K562 (cell line): ENCODE measurements around the gene GTPBP2. TPM values are rescaled to one million over a fixed set of nuclear protein-coding genes. Genes with fewer than 3 reads are reported as not detected.

Experiments
- ARNT ChIP-seq, 2 experiments: fragments of 450-650 bp; IDR thresholded peaks; 2 replicates each; pipeline ENCODE4 v1.6.1; 2016; ENCODE audit warnings: mild to moderate bottlenecking in 1 of 2
- CBFB ChIP-seq: sonication (generic); formaldehyde crosslinking; IDR thresholded peaks from 2 replicates; pipeline ENCODE4 v1.4.0; 2020; ENCODE audit warnings: mild to moderate bottlenecking, missing genetic modification reagents
- COPS2 ChIP-seq: fragments of 450-650 bp; conservative IDR thresholded peaks from 2 replicates; pipeline ENCODE4 v1.6.1; 2016; ENCODE audit warnings: mild to moderate bottlenecking, moderate library complexity
- DIDO1 ChIP-seq: fragments of 450-650 bp; IDR thresholded peaks from 2 replicates; pipeline ENCODE4 v1.6.1; 2016; ENCODE audit warnings: low read depth, missing biosample characterization, missing genetic modification characterization
- ESRRA ChIP-seq: fragments of 450-650 bp; IDR thresholded peaks from 2 replicates; pipeline ENCODE4 v1.6.1; 2014; ENCODE audit warnings: low read depth, mild to moderate bottlenecking, moderate library complexity, borderline replicate concordance
- EZH2 ChIP-seq: IDR thresholded peaks from 2 replicates; pipeline ENCODE4 v1.6.1; 2012; ENCODE audit warnings: low read depth, mild to moderate bottlenecking, inconsistent platforms, low read length, borderline replicate concordance
- GABPA ChIP-seq: fragments of 200-800 bp; sonication (Bioruptor generic); conservative IDR thresholded peaks from 2 replicates; pipeline ENCODE4 v1.6.1; 2016; ENCODE audit warnings: low read depth, missing genetic modification characterization, missing compliant biosample characterization
- MCM5 ChIP-seq: fragments of 450-650 bp; IDR thresholded peaks from 2 replicates; pipeline ENCODE4 v1.6.1; 2016; ENCODE audit warnings: low read depth
- NFRKB ChIP-seq: fragments of 450-650 bp; IDR thresholded peaks from 2 replicates; pipeline ENCODE4 v1.6.1; 2016; ENCODE audit warnings: low read depth
- PTRF ChIP-seq: fragments of 450-650 bp; IDR thresholded peaks from 2 replicates; pipeline ENCODE4 v1.6.1; 2016; ENCODE audit warnings: mild to moderate bottlenecking, missing genetic modification characterization, missing compliant biosample characterization
- PURB ChIP-seq: sonication (generic); formaldehyde crosslinking; IDR thresholded peaks from 2 replicates; pipeline ENCODE4 v1.9.0; 2021; ENCODE audit warnings: low read depth, mild to moderate bottlenecking, missing genetic modification reagents
- TAF15 ChIP-seq: fragments of 200-400 bp; formaldehyde crosslinking; IDR thresholded peaks from 2 replicates; pipeline ENCODE4 v1.6.1; 2017; ENCODE audit warnings: mild to moderate bottlenecking, low read depth, low read length, moderate library complexity
- TBL1XR1 ChIP-seq, 2 experiments: IDR thresholded peaks; 2 replicates each; pipeline ENCODE4 v1.6.1; 2012; ENCODE audit warnings: improper control_type of control experiment in 2 of 2, low read length in 2 of 2, mild to moderate bottlenecking in 1 of 2
- ZKSCAN8 ChIP-seq: fragments of 200-800 bp; sonication (Bioruptor generic); IDR thresholded peaks from 2 replicates; pipeline ENCODE4 v1.6.1; 2016; ENCODE audit warnings: missing genetic modification characterization, missing compliant biosample characterization
- polyA plus RNA-seq, 8 experiments: library from polyadenylated mRNA; depleted of rRNA in 4 of 8; stranded (reverse) in 5 of 8; unstranded in 3 of 8; fragments of >200 nt; fragmentation: Nextera tagmentation in 2 of 8; fragmentation: Illumina TruSeq in 1 of 8; extraction: Ambion mirVana in 2 of 8; extraction: Trizol in 1 of 8; gene quantifications; 2 replicates each; pipeline versions ENCODE4 v1.2.1 to v1.2.3, GENCODE V29; 2011 to 2014; ENCODE audit warnings: inconsistent platforms in 1 of 8, missing spikeins in 1 of 8
- total RNA-seq, 7 experiments: library from RNA; depleted of rRNA in 6 of 7; stranded (reverse); fragments of >200 nt in 6 of 7; fragmentation: Illumina TruSeq in 2 of 7; extraction: Trizol in 2 of 7; gene quantifications; 2 replicates each; pipeline versions ENCODE4 v1.2.1 to v1.2.3, GENCODE V29; 2011 to 2021; ENCODE audit warnings: low replicate concordance in 1 of 7
- TF ChIP-seq, protein P1 (sequence below): fragments of 200-600 bp; sonication (generic); IDR thresholded peaks from one replicate; pipeline ENCODE4 v1.6.1; 2012; ENCODE audit warnings: mild to moderate bottlenecking, low read depth, low read length, inconsistent platforms

GTPBP2 gene
- total and polyA plus RNA-seq, 9 of the 15 experiments (the other 6 are each of a cell fraction or from before 2014, with no cell fraction given): 48.4 to 196 (median 111) TPM

DNA sequence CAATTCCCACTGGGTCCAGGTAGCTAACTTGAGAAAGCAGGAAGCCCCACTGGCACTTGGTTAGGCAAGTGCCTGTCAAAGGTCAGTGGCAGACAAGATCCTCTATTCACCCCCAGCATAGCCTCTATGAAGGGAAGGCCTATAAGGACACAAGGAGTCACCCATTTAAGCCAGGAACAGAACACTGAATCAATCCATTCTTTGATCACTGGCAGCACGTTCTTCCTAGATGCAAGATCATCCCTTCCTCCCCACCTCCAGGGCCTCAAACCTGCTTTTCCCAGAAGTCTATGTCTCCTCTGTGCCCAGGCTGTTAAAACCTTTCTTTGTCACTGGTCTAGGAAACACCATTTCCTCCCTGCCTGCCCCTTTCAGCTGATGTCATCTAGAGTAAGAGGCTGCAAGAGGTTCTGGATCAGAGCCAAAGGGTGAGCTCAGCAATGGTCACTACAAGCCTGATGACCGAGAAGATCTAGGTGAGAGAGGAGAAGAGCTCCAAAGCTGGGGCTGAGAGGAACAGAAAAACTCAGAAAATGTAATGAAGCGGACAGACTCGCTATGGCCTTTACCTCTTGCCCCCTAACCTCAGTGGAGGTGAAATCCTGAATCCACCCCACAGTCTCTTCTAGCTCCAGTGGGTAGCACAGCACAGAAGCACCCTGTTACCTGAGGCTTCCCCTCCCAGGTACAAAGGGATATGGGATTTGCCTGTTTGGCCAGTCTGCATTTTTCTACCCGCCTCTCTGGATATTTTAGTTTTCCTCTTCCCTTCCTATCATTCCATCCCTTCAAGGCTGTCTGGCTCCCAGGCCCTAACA lies 1.8 kb downstream of the GTPBP2 start (continued):
- peak; percentile 78 for TF ChIP-seq ZKSCAN8
- TF ChIP-seq CBFB (CRISPR knock-in tag): 0 out of 2 replicates have a peak, but pooled peaks have one; percentile 25
- no peak for TF ChIP-seq PURB (CRISPR knock-in tag)
- TF ChIP-seq EZH2: no peak
- peak; percentile 100 for TF ChIP-seq NFRKB
- TF ChIP-seq, protein P1, sequence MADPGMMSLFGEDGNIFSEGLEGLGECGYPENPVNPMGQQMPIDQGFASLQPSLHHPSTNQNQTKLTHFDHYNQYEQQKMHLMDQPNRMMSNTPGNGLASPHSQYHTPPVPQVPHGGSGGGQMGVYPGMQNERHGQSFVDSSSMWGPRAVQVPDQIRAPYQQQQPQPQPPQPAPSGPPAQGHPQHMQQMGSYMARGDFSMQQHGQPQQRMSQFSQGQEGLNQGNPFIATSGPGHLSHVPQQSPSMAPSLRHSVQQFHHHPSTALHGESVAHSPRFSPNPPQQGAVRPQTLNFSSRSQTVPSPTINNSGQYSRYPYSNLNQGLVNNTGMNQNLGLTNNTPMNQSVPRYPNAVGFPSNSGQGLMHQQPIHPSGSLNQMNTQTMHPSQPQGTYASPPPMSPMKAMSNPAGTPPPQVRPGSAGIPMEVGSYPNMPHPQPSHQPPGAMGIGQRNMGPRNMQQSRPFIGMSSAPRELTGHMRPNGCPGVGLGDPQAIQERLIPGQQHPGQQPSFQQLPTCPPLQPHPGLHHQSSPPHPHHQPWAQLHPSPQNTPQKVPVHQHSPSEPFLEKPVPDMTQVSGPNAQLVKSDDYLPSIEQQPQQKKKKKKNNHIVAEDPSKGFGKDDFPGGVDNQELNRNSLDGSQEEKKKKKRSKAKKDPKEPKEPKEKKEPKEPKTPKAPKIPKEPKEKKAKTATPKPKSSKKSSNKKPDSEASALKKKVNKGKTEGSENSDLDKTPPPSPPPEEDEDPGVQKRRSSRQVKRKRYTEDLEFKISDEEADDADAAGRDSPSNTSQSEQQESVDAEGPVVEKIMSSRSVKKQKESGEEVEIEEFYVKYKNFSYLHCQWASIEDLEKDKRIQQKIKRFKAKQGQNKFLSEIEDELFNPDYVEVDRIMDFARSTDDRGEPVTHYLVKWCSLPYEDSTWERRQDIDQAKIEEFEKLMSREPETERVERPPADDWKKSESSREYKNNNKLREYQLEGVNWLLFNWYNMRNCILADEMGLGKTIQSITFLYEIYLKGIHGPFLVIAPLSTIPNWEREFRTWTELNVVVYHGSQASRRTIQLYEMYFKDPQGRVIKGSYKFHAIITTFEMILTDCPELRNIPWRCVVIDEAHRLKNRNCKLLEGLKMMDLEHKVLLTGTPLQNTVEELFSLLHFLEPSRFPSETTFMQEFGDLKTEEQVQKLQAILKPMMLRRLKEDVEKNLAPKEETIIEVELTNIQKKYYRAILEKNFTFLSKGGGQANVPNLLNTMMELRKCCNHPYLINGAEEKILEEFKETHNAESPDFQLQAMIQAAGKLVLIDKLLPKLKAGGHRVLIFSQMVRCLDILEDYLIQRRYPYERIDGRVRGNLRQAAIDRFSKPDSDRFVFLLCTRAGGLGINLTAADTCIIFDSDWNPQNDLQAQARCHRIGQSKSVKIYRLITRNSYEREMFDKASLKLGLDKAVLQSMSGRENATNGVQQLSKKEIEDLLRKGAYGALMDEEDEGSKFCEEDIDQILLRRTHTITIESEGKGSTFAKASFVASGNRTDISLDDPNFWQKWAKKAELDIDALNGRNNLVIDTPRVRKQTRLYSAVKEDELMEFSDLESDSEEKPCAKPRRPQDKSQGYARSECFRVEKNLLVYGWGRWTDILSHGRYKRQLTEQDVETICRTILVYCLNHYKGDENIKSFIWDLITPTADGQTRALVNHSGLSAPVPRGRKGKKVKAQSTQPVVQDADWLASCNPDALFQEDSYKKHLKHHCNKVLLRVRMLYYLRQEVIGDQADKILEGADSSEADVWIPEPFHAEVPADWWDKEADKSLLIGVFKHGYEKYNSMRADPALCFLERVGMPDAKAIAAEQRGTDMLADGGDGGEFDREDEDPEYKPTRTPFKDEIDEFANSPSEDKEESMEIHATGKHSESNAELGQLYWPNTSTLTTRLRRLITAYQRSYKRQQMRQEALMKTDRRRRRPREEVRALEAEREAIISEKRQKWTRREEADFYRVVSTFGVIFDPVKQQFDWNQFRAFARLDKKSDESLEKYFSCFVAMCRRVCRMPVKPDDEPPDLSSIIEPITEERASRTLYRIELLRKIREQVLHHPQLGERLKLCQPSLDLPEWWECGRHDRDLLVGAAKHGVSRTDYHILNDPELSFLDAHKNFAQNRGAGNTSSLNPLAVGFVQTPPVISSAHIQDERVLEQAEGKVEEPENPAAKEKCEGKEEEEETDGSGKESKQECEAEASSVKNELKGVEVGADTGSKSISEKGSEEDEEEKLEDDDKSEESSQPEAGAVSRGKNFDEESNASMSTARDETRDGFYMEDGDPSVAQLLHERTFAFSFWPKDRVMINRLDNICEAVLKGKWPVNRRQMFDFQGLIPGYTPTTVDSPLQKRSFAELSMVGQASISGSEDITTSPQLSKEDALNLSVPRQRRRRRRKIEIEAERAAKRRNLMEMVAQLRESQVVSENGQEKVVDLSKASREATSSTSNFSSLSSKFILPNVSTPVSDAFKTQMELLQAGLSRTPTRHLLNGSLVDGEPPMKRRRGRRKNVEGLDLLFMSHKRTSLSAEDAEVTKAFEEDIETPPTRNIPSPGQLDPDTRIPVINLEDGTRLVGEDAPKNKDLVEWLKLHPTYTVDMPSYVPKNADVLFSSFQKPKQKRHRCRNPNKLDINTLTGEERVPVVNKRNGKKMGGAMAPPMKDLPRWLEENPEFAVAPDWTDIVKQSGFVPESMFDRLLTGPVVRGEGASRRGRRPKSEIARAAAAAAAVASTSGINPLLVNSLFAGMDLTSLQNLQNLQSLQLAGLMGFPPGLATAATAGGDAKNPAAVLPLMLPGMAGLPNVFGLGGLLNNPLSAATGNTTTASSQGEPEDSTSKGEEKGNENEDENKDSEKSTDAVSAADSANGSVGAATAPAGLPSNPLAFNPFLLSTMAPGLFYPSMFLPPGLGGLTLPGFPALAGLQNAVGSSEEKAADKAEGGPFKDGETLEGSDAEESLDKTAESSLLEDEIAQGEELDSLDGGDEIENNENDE: no peak
- TF ChIP-seq COPS2: no peak
- TF ChIP-seq PTRF (tag): peak; percentile 73
- 0 out of 4 replicates have a peak, but pooled peaks of 1 of the 2 experiments have one; percentile 67 for TF ChIP-seq ARNT (IDR thresholded peaks at IDR 0.05)
- TF ChIP-seq TBL1XR1 (IDR thresholded peaks at IDR 0.05; ENCODE audit: low read length in 2 of 2): peak in 1 of 2 experiments; percentile 50; a peak in 1 of 4 replicates
- no peak for TF ChIP-seq MCM5
- TF ChIP-seq GABPA: no peak
- peak; percentile 44; the same call in 1 of the 2 replicates for TF ChIP-seq ESRRA
- no peak for TF ChIP-seq TAF15
- peak; percentile 56; the same call in 1 of the 2 replicates for TF ChIP-seq DIDO1
